HL-60 (cell line): Measurements from ENCODE around the gene SCLY.

ENCODE experiments used
- DNase-seq, 2 experiments: peaks; one replicate each; pipeline ENCODE4 v3.0.0-alpha.2; 2010 to 2020; ENCODE audit warnings: low read depth in 1 of 2, low spot score in 1 of 2
- H3K27ac ChIP-seq: fragments of 250-450 bp; sonication (Bioruptor Pico); replicated peaks from 2 replicates; pipeline ENCODE4 v1.5.1; 2020; ENCODE audit warnings: mild to moderate bottlenecking, moderate library complexity
- H3K27me3 ChIP-seq: fragments of 250-450 bp; sonication (Bioruptor Pico); 2 replicates; pipeline ENCODE4 v1.5.1; 2021; ENCODE audit warnings: mild to moderate bottlenecking, moderate library complexity; ENCODE audit not compliant: insufficient read depth, poor library complexity, severe bottlenecking
- H3K4me3 ChIP-seq: replicated peaks from 2 replicates; pipeline ENCODE4 v1.5.1; 2011; ENCODE audit warnings: mild to moderate bottlenecking, control low read depth, low read length; ENCODE audit not compliant: insufficient read depth
- CTCF ChIP-seq: IDR thresholded peaks from one replicate; pipeline ENCODE4 v1.5.1; 2011; ENCODE audit warnings: low read length, control low read depth, inconsistent platforms; ENCODE audit not compliant: insufficient read depth
- GABPA ChIP-seq: IDR thresholded peaks from 2 replicates; pipeline ENCODE4 v1.6.1; 2012; ENCODE audit warnings: low read depth
- POLR2AphosphoS5 ChIP-seq: IDR thresholded peaks from 2 replicates; pipeline ENCODE4 v1.6.1; 2012; ENCODE audit warnings: low read depth
- REST ChIP-seq: IDR thresholded peaks from 2 replicates; pipeline ENCODE4 v1.6.1; 2012; ENCODE audit warnings: low read depth; ENCODE audit not compliant: insufficient replicate concordance
- SPI1 ChIP-seq: IDR thresholded peaks from 2 replicates; pipeline ENCODE4 v1.6.1; 2012; ENCODE audit warnings: low read depth, mild to moderate bottlenecking, borderline replicate concordance

SCLY gene

GRCh38 chr2:238102865-238103264 is 42.1 kb downstream of the SCLY start:
- Histone ChIP-seq H3K27ac (no peak overlapping the region), H3K4me3 (no peak overlapping the region), H3K27me3 (no peaks in the 10 kb centered on the region)
- no peak for DNase-seq
- TF ChIP-seq POLR2AphosphoS5, result no peak
- TF ChIP-seq REST, result no peak
- no peak for TF ChIP-seq GABPA
- TF ChIP-seq SPI1, result no peak
- TF ChIP-seq CTCF, result no peak

- DNase-seq, result no peak
- no peak for TF ChIP-seq REST
- no peak for TF ChIP-seq SPI1
- no peak for TF ChIP-seq POLR2AphosphoS5
- no peak for TF ChIP-seq GABPA
- no peak for TF ChIP-seq CTCF
- Histone ChIP-seq H3K4me3 (no peak overlapping the region), H3K27ac (no peak overlapping the region), H3K27me3 (no peaks in the 10 kb centered on the region)
Measured at GRCh38 chr2:238103465-238104225, 42.8 kb downstream of the SCLY start.

GRCh38 chr2:238104226-238104690 is 43.5 kb downstream of the SCLY start:
- Histone ChIP-seq H3K4me3 (no peak overlapping the region), H3K27me3 (no peaks in the 10 kb centered on the region), H3K27ac (no peak overlapping the region)
- DNase-seq, result no peak
- no peak for TF ChIP-seq REST
- TF ChIP-seq SPI1, result no peak
- TF ChIP-seq CTCF, result no peak
- no peak for TF ChIP-seq POLR2AphosphoS5
- TF ChIP-seq GABPA, result no peak
